GM12875 (cell line): ENCODE results near the gene PPM1L.

ENCODE experiments used
- H3K4me3 ChIP-seq: one replicate; pipeline ENCODE4 v1.5.1; 2011; ENCODE audit warnings: low read depth, low read length, control low read depth
- CTCF ChIP-seq: IDR thresholded peaks from 2 replicates; pipeline ENCODE4 v1.5.1; 2011; ENCODE audit warnings: low read depth, mild to moderate bottlenecking, control low read depth, inconsistent platforms, low read length, moderate library complexity, borderline replicate concordance; ENCODE audit not compliant: insufficient read depth

Gene PPM1L

GRCh38 chr3:160860346-160860745, 104.3 kb downstream of the PPM1L start:
- no peak overlapping the region for H3K4me3 ChIP-seq
- no peak for TF ChIP-seq CTCF

- no peak overlapping the region for H3K4me3 ChIP-seq
- TF ChIP-seq CTCF: no peak
These were observed 113.8 kb downstream of the PPM1L start for GRCh38 chr3:160869825-160870224.

- no peak overlapping the region for H3K4me3 ChIP-seq
- no peak for TF ChIP-seq CTCF
These were observed 114.3 kb downstream of the PPM1L start for GRCh38 chr3:160870327-160870726.

GRCh38 chr3:160874736-160875135, 118.7 kb downstream of the PPM1L start:
- no peak overlapping the region for H3K4me3 ChIP-seq
- no peak for TF ChIP-seq CTCF

- no peak for TF ChIP-seq CTCF
- no peak overlapping the region for H3K4me3 ChIP-seq
These were observed 120.6 kb downstream of the PPM1L start for GRCh38 chr3:160876643-160877042.

- TF ChIP-seq CTCF: no peak
These were observed 123.8 kb downstream of the PPM1L start for GRCh38 chr3:160879859-160880258.

GRCh38 chr3:160883373-160883772, 127.3 kb downstream of the PPM1L start:
- no peak for TF ChIP-seq CTCF
- H3K4me3 ChIP-seq: no peak overlapping the region

More at GRCh38 chr3:160879859-160880258, 123.8 kb downstream of the PPM1L start:
- no peak overlapping the region for H3K4me3 ChIP-seq
